GM23248 (cell line): ENCODE results near the gene CLEC16A. TPM values are rescaled to one million over a fixed set of nuclear protein-coding genes. Genes with fewer than 3 reads are reported as not detected.

Source experiments
- DNase-seq: peaks from one replicate; pipeline ENCODE4 v3.0.0-alpha.2; 2015
- H2AFZ ChIP-seq: fragments of 200-600 bp; sonication (generic); 2 replicates; pipeline ENCODE4 v1.6.1; 2016; ENCODE audit warnings: antibody characterized with exemption
- H3F3A ChIP-seq: fragments of 200-600 bp; sonication (generic); 2 replicates; pipeline ENCODE4 v1.6.1; 2016; ENCODE audit warnings: mild to moderate bottlenecking, antibody characterized with exemption, mixed run types; ENCODE audit not compliant: insufficient read depth
- H3K27ac ChIP-seq: fragments of 200-600 bp; sonication (generic); 2 replicates; pipeline ENCODE4 v1.5.1; 2016; ENCODE audit warnings: mild to moderate bottlenecking
- H3K27me3 ChIP-seq: fragments of 200-600 bp; sonication (generic); replicated peaks from 2 replicates; pipeline ENCODE4 v1.6.1; 2016; ENCODE audit warnings: mild to moderate bottlenecking; ENCODE audit not compliant: insufficient read depth
- H3K36me3 ChIP-seq: fragments of 200-600 bp; sonication (generic); 2 replicates; pipeline ENCODE4 v1.6.1; 2016; ENCODE audit warnings: low read depth, mild to moderate bottlenecking
- H3K4me1 ChIP-seq: fragments of 200-600 bp; sonication (generic); 2 replicates; pipeline ENCODE4 v1.6.1; 2016; ENCODE audit warnings: mild to moderate bottlenecking; ENCODE audit not compliant: insufficient read depth
- H3K4me2 ChIP-seq: fragments of 200-600 bp; sonication (generic); one replicate; pipeline ENCODE4 v1.6.1; 2016; ENCODE audit warnings: mild to moderate bottlenecking; ENCODE audit not compliant: unreplicated experiment
- H3K4me3 ChIP-seq: fragments of 200-600 bp; sonication (generic); 2 replicates; pipeline ENCODE4 v1.5.1; 2016; ENCODE audit warnings: mild to moderate bottlenecking
- H3K79me2 ChIP-seq: fragments of 200-600 bp; sonication (generic); 2 replicates; pipeline ENCODE4 v1.6.1; 2016; ENCODE audit warnings: mild to moderate bottlenecking; ENCODE audit not compliant: insufficient read depth
- H3K9ac ChIP-seq: fragments of 200-600 bp; sonication (generic); 2 replicates; pipeline ENCODE4 v1.6.1; 2016; ENCODE audit warnings: mild to moderate bottlenecking
- H3K9me2 ChIP-seq: fragments of 200-600 bp; sonication (generic); 2 replicates; pipeline ENCODE4 v1.6.1; 2016; ENCODE audit warnings: mixed run types, mild to moderate bottlenecking, moderate library complexity; ENCODE audit not compliant: insufficient read depth
- H3K9me3 ChIP-seq: fragments of 200-600 bp; sonication (generic); one replicate; pipeline ENCODE4 v1.6.1; 2017; ENCODE audit warnings: low read depth
- H4K20me1 ChIP-seq: fragments of 200-600 bp; sonication (generic); 2 replicates; pipeline ENCODE4 v1.6.0; 2016; ENCODE audit not compliant: insufficient read depth
- EZH2 ChIP-seq: fragments of 200-600 bp; sonication (generic); IDR thresholded peaks from 2 replicates; pipeline ENCODE4 v1.6.1; 2018; ENCODE audit warnings: antibody characterized with exemption, mild to moderate bottlenecking; ENCODE audit not compliant: insufficient read depth, poor library complexity, severe bottlenecking
- EZH2phosphoT487 ChIP-seq: fragments of 200-600 bp; sonication (generic); IDR thresholded peaks from 2 replicates; pipeline ENCODE4 v1.6.1; 2018; ENCODE audit warnings: antibody characterized with exemption, moderate library complexity, mild to moderate bottlenecking, low read depth; ENCODE audit not compliant: insufficient read depth
- WGBS, 2 experiments: methylation state at CpG; one replicate each; pipeline ENCODE4 v1.1.6; 2015 to 2017; ENCODE audit warnings: low lambda C conversion rate in 2 of 2, low coverage in 1 of 2; ENCODE audit errors: missing lambda C conversion rate in 2 of 2; 5-methylcytosine and 5-hydroxymethylcytosine counted together
- in situ Hi-C: fragments of 300-500 bp; cut with MboI; formaldehyde crosslinking; loops from 2 replicates; pipeline ENCODE4 v1.15.0; 2020
- polyA plus RNA-seq: library from polyadenylated mRNA; unstranded; fragments of >200 nt; fragmentation: Nextera tagmentation; extraction: Ambion mirVana; gene quantifications from 2 replicates; pipeline ENCODE4 v1.2.1, GENCODE V29; 2016
- total RNA-seq: library from RNA; depleted of rRNA; stranded (reverse); fragments of >200 nt; shearing (Covaris generic); gene quantifications from 2 replicates; pipeline ENCODE4 v1.2.3, GENCODE V29; 2014

CLEC16A gene
- total and polyA plus RNA-seq, 2 experiments from 2014 or later = 13.2 to 21.4 TPM

GRCh38 chr16:11177578-11178160 lies 233.3 kb downstream of the CLEC16A start:
- no peaks in the 10 kb centered on the region for H3K9me2 ChIP-seq
- TF ChIP-seq EZH2 = no peak
- TF ChIP-seq EZH2phosphoT487 = no peak
- no peaks in the 10 kb centered on the region for H3K27me3 ChIP-seq
- no peak overlapping the region for H3K9ac ChIP-seq
- H3K9me3 ChIP-seq = no peaks in the 10 kb centered on the region
- no peaks in the 10 kb centered on the region for H3K4me1 ChIP-seq
- H3K27ac ChIP-seq = no peak overlapping the region
- no peak overlapping the region for H3K4me3 ChIP-seq
- no peaks in the 10 kb centered on the region for H3K36me3 ChIP-seq
- DNase-seq = no peak
- in situ Hi-C loops = no loop called here
- H4K20me1 ChIP-seq = no peaks in the 10 kb centered on the region
- no peak overlapping the region for H2AFZ ChIP-seq
- H3K4me2 ChIP-seq = no peak overlapping the region
- no peaks in the 10 kb centered on the region for H3K79me2 ChIP-seq
- H3F3A ChIP-seq = no peaks in the 10 kb centered on the region
- WGBS, 2 experiments = 94 to 96% methylated on average over 6 of the region's 6 CpGs

DNA sequence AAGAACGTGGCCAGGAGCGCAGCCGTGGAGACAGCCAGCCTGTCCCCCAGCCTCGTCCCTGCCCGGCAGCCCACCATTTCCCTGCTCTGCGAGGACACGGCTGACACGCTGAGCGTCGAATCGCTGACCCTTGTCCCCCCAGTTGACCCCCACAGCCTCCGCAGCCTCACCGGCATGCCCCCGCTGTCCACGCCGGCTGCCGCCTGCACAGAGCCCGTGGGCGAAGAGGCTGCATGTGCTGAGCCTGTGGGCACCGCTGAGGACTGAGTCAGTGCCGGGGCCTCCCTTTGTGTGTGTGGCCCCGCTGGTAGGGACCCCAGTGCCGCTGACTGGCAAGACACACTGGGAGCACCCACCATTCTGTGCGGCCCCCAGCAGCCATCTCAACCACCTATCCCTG lies 234.1 kb downstream of the CLEC16A start:
- H3K79me2 ChIP-seq = no peaks in the 10 kb centered on the region
- H3K36me3 ChIP-seq = no peaks in the 10 kb centered on the region
- no peak for DNase-seq
- no peaks in the 10 kb centered on the region for H3K27me3 ChIP-seq
- H3K4me3 ChIP-seq = no peak overlapping the region
- H3F3A ChIP-seq = no peaks in the 10 kb centered on the region
- H3K9me3 ChIP-seq = no peaks in the 10 kb centered on the region
- no peaks in the 10 kb centered on the region for H3K4me1 ChIP-seq
- TF ChIP-seq EZH2phosphoT487 (no peak), EZH2 (no peak)
- H3K9ac ChIP-seq = no peak overlapping the region
- H3K4me2 ChIP-seq = no peak overlapping the region
- H3K9me2 ChIP-seq = no peaks in the 10 kb centered on the region
- in situ Hi-C loops = no loop called here
- WGBS, 2 experiments = 94 to 95% methylated on average over 24 of the region's 24 CpGs
- no peak overlapping the region for H3K27ac ChIP-seq
- no peak overlapping the region for H2AFZ ChIP-seq
- no peaks in the 10 kb centered on the region for H4K20me1 ChIP-seq

- Histone ChIP-seq H3K79me2 (no peaks in the 10 kb centered on the region), H3K9me2 (no peaks in the 10 kb centered on the region), H3K27ac (no peak overlapping the region), H3K4me1 (no peaks in the 10 kb centered on the region), H4K20me1 (no peaks in the 10 kb centered on the region), H3K4me2 (no peak overlapping the region), H3K27me3 (no peaks in the 10 kb centered on the region), H3K9me3 (no peaks in the 10 kb centered on the region), H3K4me3 (no peak overlapping the region), H3F3A (no peaks in the 10 kb centered on the region), H3K36me3 (no peaks in the 10 kb centered on the region), H3K9ac (no peak overlapping the region), H2AFZ (no peak overlapping the region)
- in situ Hi-C loops = no loop called here
- no peak for DNase-seq
- TF ChIP-seq EZH2phosphoT487 (no peak), EZH2 (no peak)
- WGBS, 2 experiments = 96 to 97% methylated on average over 8 of the region's 8 CpGs
These were observed 235.2 kb downstream of the CLEC16A start for GRCh38 chr16:11179574-11179973.

- Histone ChIP-seq H3K9me2 (no peaks in the 10 kb centered on the region), H3K27ac (no peak overlapping the region), H3K27me3 (no peaks in the 10 kb centered on the region), H3K4me3 (no peak overlapping the region), H3F3A (no peaks in the 10 kb centered on the region), H3K79me2 (no peaks in the 10 kb centered on the region), H2AFZ (no peak overlapping the region), H3K36me3 (no peaks in the 10 kb centered on the region), H3K9me3 (no peaks in the 10 kb centered on the region), H3K4me2 (no peak overlapping the region), H4K20me1 (no peaks in the 10 kb centered on the region), H3K9ac (no peak overlapping the region), H3K4me1 (no peaks in the 10 kb centered on the region)
- no peak for DNase-seq
- in situ Hi-C loops = no loop called here
- 94 to 95% methylated on average over 6 of the region's 6 CpGs for WGBS, 2 experiments
- TF ChIP-seq EZH2phosphoT487 (no peak), EZH2 (no peak)
These were observed 236.1 kb downstream of the CLEC16A start for GRCh38 chr16:11180489-11180888.
